AML-193 (cell line): ENCODE results near the gene VDAC1.
A peak's percentile ranks its signal among the peaks of the same experiment; 100 is the strongest.

Experiments
- DNase-seq, 2 experiments: peaks; one replicate each; lab custom pipeline; 2025; lab: John Stamatoyannopoulos, UW

The VDAC1 gene

DNA sequence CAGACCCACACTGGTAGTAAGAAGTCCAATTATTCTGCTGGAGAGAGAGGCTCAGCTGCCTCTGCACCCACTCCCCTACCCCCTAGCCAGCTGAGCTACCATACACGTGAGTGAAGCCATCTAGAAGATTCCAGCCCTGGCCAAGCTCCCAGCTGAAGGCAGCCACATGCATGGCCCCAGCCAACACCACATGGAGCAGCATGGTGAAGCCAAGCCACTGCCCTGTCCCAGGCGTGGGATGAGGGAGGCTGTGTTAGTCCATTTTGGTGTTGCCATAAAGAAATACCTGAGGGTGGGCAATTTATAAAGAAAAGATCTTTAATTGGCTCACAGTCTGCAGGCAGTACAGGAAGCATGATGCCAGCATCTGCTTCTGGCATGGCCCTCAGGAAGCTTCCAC lies 20.0 kb upstream of the VDAC1 start:
- DNase-seq: no peak

DNA sequence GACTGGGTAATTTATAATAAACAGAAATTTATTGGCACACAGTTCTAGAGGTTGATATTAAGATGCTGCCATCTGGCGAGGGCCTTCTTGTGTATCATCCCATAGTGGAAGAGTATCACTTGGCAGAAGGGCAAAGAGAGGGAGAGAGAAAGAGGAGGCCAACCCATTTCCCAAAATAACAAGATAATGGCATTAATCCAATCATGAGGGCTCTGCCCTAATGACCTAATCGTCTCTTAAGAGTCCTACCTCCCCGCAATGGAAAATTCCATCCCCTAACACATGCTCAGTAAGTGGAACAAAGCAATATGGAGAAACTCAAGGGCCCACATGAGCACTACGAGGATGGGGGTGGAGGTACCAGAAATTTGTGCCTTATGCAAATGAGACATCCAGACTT lies 17.6 kb upstream of the VDAC1 start:
- no peak for DNase-seq

DNA sequence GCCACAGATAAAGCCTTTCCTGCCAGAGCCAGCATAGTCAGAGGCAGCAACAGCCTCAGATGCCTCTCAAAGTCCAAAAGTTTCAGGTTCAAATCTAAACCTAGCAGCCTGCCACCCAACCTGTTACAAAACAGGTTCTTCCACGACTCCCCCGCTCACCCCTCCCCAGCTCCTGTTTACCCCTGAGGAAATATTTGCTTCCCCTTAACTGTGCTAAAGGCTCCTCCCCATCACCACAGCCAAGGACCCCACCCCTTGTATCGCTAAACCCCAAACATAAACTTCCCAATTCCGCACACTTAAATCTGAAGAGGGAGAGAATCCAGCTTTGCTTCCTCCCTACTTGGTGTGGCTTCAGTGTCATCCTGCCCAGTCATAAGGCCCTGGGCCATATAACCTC lies 15.4 kb upstream of the VDAC1 start:
- DNase-seq: no peak

DNA sequence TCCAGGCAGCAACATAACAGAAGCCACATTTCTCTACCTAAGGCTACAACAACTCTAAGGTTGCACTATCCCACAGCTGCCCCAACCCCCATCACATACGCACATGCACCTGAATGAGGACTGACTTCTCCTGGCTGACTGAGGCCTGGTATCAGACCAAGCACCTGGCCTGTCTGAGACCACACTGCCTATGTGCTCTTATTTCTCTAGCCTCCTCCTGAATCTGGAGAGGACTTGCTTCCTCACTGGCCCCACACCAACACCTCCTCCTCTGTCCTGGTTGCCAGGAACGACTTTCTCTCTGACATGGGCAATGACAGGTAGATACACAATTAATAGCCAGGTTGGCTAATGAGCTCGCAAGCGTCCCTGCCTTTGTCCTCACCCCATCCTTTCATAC lies 14.9 kb upstream of the VDAC1 start:
- no peak for DNase-seq

DNA sequence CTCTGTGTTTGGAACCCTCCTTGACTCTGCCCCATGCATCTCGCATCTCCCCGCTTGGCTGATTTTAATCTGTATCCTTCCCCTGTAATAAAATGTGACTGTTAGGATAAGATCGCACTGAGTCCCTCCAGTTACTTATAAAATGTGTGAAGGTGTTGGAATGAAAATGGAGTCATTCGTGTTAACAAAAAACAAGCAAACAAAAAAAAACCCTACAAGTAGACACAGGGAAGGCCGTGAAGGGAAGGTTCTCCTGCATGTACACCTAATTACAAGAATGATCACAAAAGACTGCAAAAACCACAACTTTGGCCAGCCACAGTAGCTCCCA lies 14.2 kb upstream of the VDAC1 start:
- DNase-seq: no peak

DNA sequence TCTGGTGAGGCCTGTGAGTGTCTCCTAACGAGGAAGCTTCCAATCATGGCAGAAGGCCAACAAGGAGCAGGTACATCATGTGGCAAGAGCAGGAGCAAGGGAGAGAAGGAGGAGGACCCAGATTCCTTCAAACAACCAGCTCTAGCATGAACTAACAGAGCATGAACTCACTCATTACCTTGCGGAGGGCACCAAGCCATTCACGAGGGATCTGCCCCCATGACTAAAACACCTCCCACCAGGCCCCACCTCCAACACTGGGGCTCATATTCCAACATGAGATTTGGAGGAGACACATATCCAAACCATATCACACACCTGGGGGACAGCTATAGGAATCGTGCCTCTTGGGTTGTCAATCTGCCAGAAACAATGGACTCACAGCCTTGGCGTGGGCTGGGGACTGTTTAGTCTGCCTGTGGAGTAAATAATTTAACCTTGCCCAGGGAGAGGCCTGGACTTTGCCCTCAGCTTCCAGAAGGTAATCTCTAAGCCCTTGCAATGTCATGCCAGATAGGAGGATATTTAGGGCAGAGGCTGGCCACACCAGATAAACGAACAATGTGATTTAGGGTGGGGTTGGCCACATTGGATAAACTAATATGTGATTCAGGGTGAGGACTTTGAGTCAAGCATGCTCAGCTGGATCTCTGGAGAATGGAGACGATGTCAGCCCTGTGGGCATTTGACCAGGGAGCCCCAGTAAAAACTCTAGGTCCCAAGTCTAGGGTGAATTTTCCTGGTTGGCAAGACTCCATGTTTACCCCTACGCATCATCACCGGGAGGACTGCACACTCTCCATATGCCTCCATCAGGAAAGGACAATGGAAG lies 13.6 kb upstream of the VDAC1 start:
- no peak for DNase-seq

DNA sequence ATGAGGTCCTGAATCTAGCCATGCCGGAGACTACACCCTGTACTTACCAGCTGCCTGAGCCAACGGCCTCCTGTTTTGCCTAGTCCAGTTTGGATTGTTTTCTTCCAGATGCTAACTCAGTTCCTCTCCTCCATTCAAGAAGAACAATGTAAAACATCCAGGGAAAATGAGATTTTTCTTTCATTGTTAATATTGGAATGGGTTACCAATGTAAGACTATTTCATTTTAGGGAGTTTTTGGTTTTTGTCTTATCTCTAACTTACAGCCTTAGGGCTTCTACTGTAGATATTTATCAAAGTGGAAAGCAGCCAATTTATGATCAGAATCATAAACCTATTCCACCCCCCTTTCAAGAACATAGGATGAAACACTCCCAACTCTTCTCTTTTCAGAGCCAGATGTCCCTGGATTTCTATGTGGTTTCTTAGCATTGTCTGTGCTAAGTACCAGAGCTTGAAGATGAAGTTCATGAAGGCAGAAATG lies 3.5 kb upstream of the VDAC1 start:
- no peak for DNase-seq

DNA sequence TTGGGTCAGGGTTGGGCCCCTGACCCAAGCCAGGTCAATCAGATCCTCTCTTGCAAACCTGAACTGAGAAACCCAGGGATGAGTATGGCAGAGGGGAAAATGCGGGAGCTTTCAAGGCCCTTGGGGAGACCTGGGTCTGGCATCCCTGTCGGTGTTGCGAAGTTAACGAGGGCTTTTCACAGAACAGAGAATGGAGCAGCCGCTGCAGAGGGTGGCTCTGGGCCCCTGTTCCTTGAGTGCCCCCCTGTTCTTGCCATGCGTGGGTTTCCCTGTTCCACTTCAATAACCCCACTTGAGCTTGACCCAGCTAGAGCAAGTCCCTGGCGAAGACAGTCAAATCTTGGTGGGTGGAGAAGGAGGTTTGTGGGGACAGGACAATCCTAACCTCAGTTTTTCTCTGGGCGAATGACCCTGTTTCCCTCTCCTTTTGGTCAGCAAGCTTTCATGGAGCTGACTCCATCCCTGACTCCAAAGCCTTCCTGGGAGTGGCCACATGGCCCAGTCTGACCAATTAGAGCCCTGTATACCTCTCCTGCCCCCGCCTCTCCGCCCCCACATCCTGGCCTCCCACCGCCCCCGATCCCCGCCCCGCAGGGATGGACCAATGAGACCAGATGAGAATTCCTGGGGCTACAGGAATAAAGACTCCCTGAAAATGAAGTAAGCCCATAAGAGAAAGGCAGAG lies 2.9 kb upstream of the VDAC1 start:
- no peak for DNase-seq

DNA sequence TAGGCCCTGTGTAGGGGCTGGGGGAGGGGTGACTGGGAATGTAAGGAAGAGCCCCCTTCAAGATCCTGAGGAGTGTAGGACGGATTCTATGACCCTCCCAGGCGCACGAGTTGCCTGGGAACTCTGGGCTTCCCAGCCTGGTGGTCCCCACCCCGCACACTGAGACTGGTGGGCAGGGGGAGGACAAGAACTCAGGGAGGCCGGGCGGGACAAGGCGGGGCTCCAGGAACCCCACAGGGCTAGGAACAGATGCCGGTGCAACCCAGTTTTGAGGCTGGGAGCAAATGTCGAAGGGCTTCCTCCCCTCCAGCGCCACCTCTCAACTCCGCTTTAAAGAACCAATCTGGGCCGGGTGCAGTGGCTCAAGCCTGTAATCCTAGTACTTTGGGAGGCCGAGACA lies 1.3 kb upstream of the VDAC1 start:
- DNase-seq: no peak

DNA sequence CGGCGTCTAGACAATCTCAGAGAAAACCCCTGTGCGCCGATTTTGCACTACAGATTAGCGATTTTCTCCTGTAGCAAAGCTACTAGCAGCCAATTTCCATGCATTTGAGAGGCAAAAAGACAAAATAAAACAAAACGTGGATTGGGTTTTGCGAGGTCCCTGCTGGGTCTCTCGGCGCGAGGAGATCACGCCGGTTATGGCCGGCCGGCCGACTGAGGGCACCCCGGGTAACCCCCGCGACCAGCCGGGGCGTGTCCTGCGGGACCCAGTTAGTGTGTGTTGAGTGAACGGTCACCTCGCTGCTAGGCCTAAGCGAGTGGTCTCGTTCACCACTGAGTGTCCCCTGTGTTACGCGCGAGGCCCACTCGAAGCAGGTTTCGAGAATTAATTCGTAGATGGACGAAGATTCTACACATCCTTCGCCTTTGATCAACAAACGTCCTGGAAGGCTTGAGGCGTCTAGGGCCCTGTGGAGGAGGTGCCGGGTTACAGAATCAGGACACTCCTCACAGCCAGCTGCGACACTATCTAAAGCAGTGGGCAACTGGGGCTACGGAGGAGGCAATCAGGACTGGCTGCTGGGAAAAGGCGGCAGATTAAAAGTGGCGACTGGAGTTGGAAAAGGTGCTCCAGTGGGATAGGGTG lies 764 bp upstream of the VDAC1 start:
- no peak for DNase-seq

DNA sequence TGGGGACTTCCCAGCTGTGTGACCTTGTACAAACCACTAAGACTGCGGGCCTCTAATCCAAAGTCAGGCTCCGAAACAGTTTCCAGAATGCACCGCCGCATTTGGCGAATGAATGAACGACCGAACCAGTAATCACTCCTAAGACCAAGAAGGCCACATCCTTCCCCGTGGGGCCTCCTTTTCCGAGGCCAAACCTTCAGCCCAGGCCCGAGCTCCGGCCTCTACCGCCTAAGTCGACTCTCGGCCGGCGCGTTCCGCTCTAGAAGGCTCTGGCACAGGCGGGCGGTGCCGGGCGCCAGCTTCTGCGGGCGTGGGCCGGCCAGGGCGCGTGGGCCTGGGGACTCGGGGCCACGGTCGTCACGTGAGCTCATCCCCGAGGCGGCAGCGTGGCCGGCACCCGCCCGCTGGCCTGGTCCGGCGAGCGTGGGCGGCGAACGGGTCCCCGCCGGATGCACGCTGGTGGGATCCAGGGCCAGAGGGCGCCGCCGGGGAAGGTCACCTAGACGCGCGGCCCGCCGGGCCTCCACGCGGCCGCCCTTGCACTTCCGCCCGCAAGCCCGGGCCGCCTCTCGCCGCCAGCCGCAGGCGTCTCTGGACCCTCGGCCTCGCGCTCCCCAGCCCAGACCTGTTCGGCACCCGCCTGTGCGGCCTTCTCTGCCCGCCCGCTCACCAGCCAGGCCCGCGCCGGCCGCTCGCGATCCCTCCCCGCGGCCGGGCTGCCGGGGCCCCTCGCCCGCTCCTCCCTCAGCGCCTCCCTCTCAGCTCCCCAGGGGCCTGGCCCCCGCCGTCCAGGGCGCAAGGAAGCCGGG lies 754 bp downstream of the VDAC1 start:
- peak in 1 of 2 experiments; percentile 17 for DNase-seq

DNA sequence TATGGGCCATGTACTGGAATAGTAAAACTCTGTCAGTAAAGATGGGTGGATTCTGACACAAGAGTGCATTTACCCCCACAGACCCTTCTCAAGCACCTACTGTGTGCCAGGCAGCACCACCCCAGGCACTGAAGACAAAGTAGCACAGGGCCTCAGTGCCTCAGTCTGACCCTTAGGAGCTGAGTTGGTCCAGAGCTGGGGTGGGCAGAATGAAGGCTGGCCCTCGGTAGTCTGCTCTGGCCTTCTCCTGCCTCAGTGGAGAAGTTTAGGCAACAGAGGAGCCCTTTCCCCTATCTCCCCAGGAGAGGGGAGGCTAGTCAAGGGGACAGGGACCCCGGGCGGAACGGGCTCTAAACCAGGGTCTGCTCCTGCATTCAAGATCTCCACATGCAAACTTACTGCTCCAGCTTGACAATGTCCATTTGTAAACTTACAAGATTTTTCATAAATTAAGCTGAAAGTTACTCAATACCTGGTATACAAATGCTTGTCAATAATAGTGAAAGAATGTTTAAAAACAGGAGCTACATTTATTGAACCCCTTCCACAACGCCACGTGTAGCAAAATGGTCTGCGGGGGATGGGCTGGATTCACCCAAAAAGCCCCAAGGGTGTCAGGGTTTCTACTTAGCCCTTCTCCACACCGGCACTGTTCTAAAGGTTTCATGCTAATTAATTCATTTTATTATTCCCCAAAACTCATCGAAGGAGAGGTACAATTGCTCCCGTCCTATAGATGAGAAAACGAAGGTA lies 1.5 kb downstream of the VDAC1 start:
- DNase-seq: no peak

DNA sequence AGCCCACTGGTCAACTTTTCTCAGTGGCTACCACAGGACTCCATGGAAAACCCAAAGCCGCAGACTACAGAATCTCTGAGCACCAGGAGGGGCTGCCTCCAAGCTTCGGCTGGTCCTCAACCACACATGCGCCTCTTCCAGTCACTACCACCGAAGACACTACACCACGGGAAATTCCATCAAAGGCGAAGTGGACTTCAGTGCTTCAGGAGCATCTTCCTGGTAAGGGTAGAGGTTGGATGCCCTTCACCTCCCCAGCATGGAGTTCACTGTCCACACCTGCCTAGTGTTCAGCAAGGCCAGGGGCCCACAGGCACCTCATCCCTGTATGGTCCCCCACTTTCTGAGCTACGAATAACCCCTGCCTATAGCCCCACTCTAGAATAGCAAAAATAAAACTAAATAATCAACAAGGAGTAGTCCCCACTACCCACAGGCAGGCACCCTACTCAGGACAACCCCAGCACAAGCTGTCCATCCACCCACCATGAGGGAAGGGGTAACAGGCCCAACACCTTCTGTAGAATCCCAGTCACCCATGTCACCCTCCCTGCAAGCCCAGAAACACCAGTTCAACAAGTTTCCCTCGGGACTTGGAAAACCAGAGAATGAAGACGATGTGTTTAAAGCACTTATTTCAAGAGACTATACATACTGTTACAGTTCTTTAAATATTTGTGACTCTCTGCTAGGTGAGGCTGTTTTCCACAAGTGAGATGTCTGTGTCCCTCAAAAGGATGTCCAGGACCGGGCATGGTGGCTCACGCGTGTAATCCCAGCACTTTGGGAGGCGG lies 2.6 kb downstream of the VDAC1 start:
- no peak for DNase-seq

DNA sequence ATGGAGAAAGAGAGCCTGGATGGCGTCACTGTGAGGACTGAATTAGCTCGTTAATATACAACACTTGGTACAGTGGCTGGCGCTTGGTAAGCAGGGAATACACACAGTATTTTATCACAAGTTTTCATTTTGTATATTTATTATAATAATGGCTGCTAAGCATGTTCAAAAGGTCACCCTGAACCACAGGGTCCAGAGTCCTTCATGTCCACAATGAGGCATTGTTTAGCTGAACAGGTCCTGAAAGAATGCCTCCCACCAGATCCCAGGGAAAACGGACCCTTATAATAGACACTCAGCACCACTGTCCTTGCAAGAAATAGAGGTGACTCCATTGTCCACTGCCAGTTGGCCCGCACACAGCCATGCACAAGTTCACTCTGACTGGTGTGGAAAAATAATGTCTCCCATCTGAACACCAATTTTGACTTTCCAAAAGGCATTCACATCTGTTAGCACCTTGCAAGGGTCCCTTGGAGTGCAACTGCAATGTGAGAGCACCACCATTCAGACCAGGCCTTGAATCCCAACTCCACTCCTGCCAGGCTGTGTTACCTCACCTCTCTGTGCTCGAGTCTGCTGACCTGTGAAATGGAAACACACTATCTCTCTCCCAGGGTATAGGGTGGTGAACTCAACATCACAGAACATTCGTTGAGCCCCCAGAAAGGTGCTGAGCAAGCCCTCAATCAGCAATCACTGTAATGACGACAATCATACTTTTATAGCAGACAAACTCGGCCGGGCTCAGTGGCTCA lies 3.9 kb downstream of the VDAC1 start:
- no peak for DNase-seq

DNA sequence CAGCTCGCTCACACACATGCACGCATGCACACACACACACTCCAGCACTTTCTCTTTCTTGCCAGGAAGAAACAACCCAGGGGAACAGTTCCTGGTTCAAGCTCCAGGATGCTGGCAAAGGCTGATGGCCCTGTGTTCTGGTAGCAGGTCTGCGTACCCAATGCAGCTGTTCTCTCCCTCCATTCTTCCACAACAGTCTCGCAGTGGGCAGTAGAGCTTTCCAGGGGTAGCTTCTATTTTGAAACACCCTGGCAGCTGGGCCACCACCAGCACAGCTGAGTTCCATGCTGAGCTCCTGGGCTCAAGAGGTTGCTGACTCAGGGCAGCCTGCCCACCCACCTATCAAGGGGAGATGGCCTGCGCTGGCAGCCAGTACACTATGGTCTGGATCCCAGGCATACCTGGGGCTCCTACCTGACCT lies 4.7 kb downstream of the VDAC1 start:
- DNase-seq: no peak

DNA sequence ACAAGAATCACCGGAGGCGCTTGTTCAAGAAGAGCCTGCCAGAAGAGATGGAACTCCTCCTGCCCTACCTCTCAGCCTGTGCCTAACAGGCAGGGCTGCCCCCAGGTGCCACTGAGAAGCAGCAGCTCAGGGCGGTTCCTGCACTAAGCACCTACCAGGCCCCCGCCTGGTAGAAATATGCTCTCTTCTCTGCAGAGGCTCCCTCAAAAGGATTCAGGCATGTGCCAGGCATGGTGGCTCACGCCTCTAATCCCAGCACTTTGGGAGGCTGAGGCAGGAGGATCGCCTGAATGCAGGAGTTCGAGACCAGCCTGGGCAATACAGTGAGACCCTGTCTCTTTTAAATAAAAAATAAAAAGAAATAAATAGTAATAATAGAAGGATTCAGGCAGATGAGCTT lies 6.0 kb downstream of the VDAC1 start:
- no peak for DNase-seq

DNA sequence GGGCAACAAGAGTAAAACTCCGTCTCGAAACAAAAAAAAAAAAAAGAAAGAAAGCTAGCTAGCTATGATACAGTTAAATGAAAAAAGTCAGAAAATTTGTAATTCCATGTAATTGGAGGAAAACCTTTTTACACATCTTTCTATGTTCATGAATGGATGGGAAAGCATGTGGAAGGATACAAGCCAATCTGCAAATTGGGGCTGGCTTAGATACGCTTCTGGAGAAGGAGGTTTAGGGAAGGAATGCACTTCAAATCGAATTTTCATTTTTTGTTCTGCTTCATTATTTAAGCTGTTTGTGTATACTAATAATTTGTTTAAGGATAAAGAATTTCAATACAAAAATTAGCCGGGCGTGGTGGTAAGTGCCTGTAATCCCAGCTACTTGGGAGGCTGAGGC lies 6.7 kb downstream of the VDAC1 start:
- DNase-seq: no peak

DNA sequence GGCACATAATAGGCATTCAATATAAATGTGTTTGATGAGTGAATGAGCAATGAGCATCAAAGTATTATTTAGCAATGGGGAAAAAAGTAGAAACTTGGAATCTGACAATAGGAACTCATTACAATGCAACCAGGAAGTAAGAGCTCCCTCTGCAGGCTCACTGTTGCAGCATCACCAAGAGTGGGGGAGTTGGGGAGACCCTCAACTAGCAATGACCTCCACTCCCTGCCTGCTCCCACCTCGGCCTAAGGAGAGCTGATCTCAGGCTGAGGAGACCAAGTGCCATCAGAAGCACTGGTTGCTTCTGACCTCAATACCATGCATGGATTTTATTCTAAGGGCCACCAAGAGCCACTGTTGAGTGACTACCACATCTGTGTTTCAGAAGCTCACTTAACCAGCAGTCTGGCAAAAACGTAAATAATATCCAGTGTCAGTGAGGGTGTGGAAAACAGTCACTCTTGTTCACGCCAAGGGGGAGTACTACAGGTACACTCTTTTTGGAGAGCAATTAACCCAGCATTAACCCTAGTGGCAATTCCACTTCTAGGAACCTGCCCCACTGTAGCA lies 8.0 kb downstream of the VDAC1 start:
- DNase-seq: peak in 1 of 2 experiments; percentile 10

DNA sequence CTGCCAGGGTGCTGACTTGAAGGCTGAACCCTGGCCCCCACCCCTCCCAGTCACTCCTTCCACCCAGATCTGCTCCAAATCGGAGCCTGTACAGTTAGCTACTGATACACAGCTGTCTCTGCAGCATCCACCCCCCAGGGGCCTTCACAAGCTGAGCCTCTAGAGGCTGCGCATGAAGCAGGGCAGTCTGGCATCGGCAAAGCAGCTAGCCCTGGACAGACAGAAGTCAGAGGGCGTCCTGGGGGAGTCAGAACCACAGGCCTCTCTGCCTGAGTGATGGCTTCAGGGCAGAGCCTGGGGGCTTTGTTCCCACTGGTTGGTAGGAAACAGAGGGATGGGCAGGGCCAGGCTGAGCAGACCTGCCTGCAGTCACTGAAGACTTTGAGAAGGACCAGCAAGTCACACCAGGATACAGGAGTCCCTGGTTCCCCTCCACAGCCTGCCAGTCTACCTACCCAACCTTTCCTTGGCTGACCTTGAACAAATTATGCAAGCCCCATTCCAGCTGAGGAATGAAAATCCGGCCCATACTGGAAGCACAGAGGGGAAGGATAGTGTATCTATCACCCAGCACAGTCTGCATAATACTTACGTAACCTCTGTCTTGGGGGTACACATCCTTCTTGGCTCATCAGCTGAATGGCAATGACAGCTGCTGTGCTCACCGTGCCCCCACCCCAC lies 8.8 kb downstream of the VDAC1 start:
- DNase-seq: no peak
